HG02938 (cell line): ENCODE results near the gene MAP3K4.
"Not testable (repeated sequence)": the region's sequence is repeated elsewhere in the genome, so short reads cannot be mapped to it uniquely, and the experiment has no call there.

Source experiments
- ATAC-seq: cut with Tn5 transposase; IDR thresholded peaks from one replicate; pipeline ENCODE4 v1.9.1; 2021; ENCODE audit warnings: mild to moderate bottlenecking, moderate library complexity; ENCODE audit not compliant: unreplicated experiment

The MAP3K4 gene

GRCh38 chr6:161117308-161117707, 125.7 kb downstream of the MAP3K4 start:
- ATAC-seq, result no peak

- ATAC-seq, result no peak
Measured at GRCh38 chr6:161117942-161118341, 126.4 kb downstream of the MAP3K4 start.

GRCh38 chr6:161123319-161123718, 131.8 kb downstream of the MAP3K4 start:
- not testable (repeated sequence) for ATAC-seq

- ATAC-seq, result no peak
Measured at GRCh38 chr6:161125591-161125990, 134.0 kb downstream of the MAP3K4 start.

GRCh38 chr6:161127071-161127740, 135.6 kb downstream of the MAP3K4 start:
- ATAC-seq, result no peak

GRCh38 chr6:161128230-161128629, 136.7 kb downstream of the MAP3K4 start:
- ATAC-seq, result no peak

GRCh38 chr6:161128680-161129196, 137.2 kb downstream of the MAP3K4 start:
- ATAC-seq, result no peak

- ATAC-seq, result no peak
Measured at GRCh38 chr6:161130541-161130940, 139.0 kb downstream of the MAP3K4 start.

GRCh38 chr6:161130967-161131766, 139.6 kb downstream of the MAP3K4 start:
- no peak for ATAC-seq

- no peak for ATAC-seq
Measured at GRCh38 chr6:161132384-161132783, 140.8 kb downstream of the MAP3K4 start.

GRCh38 chr6:161133963-161134362, 142.4 kb downstream of the MAP3K4 start:
- no peak for ATAC-seq

- ATAC-seq, result no peak
Measured at GRCh38 chr6:161134550-161135298, 143.2 kb downstream of the MAP3K4 start.

- peak; percentile 39 for ATAC-seq
Measured at GRCh38 chr6:161135695-161136591, 144.4 kb downstream of the MAP3K4 start.

GRCh38 chr6:161136655-161137054, 145.1 kb downstream of the MAP3K4 start:
- no peak for ATAC-seq

- no peak for ATAC-seq
Measured at GRCh38 chr6:161137320-161137719, 145.8 kb downstream of the MAP3K4 start.

- ATAC-seq, result no peak
Measured at GRCh38 chr6:161137839-161138542, 146.4 kb downstream of the MAP3K4 start.

GRCh38 chr6:161138543-161139303, 147.2 kb downstream of the MAP3K4 start:
- no peak for ATAC-seq

GRCh38 chr6:161139304-161139765, 147.8 kb downstream of the MAP3K4 start:
- ATAC-seq, result no peak
